K562 (cell line): ENCODE results near the gene VAMP8. TPM values are rescaled to one million over a fixed set of nuclear protein-coding genes. Genes with fewer than 3 reads are reported as not detected.
A peak's percentile ranks its signal among the peaks of the same experiment; 100 is the strongest.

Experiments used
- ATF3 ChIP-seq, 2 experiments: fragments of 450-650 bp in 1 of 2; sonication (generic) in 1 of 2; formaldehyde crosslinking in 1 of 2; IDR thresholded peaks in 1 of 2; conservative IDR thresholded peaks in 1 of 2; 2 replicates each; pipeline versions ENCODE4 v1.6.1 to v1.8.1; 2016 to 2023; ENCODE audit warnings: mild to moderate bottlenecking in 2 of 2, moderate library complexity in 2 of 2, inconsistent platforms in 1 of 2, missing genetic modification reagents in 1 of 2
- CHD2 ChIP-seq: IDR thresholded peaks from 2 replicates; pipeline ENCODE4 v1.6.1; 2011; ENCODE audit warnings: low read depth, low read length
- FOXK2 ChIP-seq, 2 experiments: fragments of 450-650 bp; IDR thresholded peaks in 1 of 2; conservative IDR thresholded peaks in 1 of 2; 2 replicates each; pipeline ENCODE4 v1.6.1; 2016; ENCODE audit warnings: low read depth in 2 of 2, mild to moderate bottlenecking in 1 of 2
- GATAD2B ChIP-seq: fragments of 450-650 bp; IDR thresholded peaks from 2 replicates; pipeline ENCODE4 v1.6.1; 2017; ENCODE audit warnings: mild to moderate bottlenecking, borderline replicate concordance
- MLLT1 ChIP-seq, 2 experiments: fragments of 450-650 bp; IDR thresholded peaks; 2 replicates each; pipeline ENCODE4 v1.6.1; 2016
- RAD21 ChIP-seq, 2 experiments: fragments of 250-450 bp in 1 of 2; fragments of 450-650 bp in 1 of 2; sonication (Bioruptor Pico) in 1 of 2; formaldehyde crosslinking in 1 of 2; IDR thresholded peaks in 1 of 2; conservative IDR thresholded peaks in 1 of 2; 2 replicates each; pipeline versions ENCODE4 v1.4.0 to v1.8.0; 2020 to 2022; ENCODE audit warnings: mild to moderate bottlenecking in 2 of 2, moderate library complexity in 1 of 2
- ZBTB40 ChIP-seq, 2 experiments: fragments of 450-650 bp in 1 of 2; sonication (generic) in 1 of 2; formaldehyde crosslinking in 1 of 2; IDR thresholded peaks; 2 replicates each; pipeline versions ENCODE4 v1.7.1 to v1.9.0; 2016 to 2022; ENCODE audit warnings: inconsistent platforms in 1 of 2, mild to moderate bottlenecking in 1 of 2, missing genetic modification reagents in 1 of 2
- ZBTB49 ChIP-seq: sonication (generic); formaldehyde crosslinking; IDR thresholded peaks from 2 replicates; pipeline ENCODE4 v1.8.0; 2022; ENCODE audit warnings: missing genetic modification reagents, mild to moderate bottlenecking, borderline replicate concordance
- ZNF311 ChIP-seq: fragments of 250-450 bp; sonication (Bioruptor Pico); IDR thresholded peaks from 2 replicates; pipeline ENCODE4 v1.4.0; 2020; ENCODE audit warnings: mild to moderate bottlenecking, moderate library complexity
- polyA plus RNA-seq, 8 experiments: library from polyadenylated mRNA; depleted of rRNA in 4 of 8; stranded (reverse) in 5 of 8; unstranded in 3 of 8; fragments of >200 nt; fragmentation: Nextera tagmentation in 2 of 8; fragmentation: Illumina TruSeq in 1 of 8; extraction: Ambion mirVana in 2 of 8; extraction: Trizol in 1 of 8; gene quantifications; 2 replicates each; pipeline versions ENCODE4 v1.2.1 to v1.2.3, GENCODE V29; 2011 to 2014; ENCODE audit warnings: inconsistent platforms in 1 of 8, missing spikeins in 1 of 8
- total RNA-seq, 7 experiments: library from RNA; depleted of rRNA in 6 of 7; stranded (reverse); fragments of >200 nt in 6 of 7; fragmentation: Illumina TruSeq in 2 of 7; extraction: Trizol in 2 of 7; gene quantifications; 2 replicates each; pipeline versions ENCODE4 v1.2.1 to v1.2.3, GENCODE V29; 2011 to 2021; ENCODE audit warnings: low replicate concordance in 1 of 7

Gene VAMP8
- total and polyA plus RNA-seq, 9 of the 15 experiments (the other 6 are each of a cell fraction or from before 2014, with no cell fraction given), result 107 to 571 (median 248) TPM

- TF ChIP-seq ZBTB40 (IDR thresholded peaks at IDR 0.05) (no peak), ZBTB40 (CRISPR knock-in tag; IDR thresholded peaks at IDR 0.05) (no peak), ATF3 (IDR thresholded peaks at IDR 0.05) (peak; percentile 31; the same call in 1 of the 2 replicates), ATF3 (CRISPR knock-in tag; conservative IDR thresholded peaks at IDR 0.05) (no peak), MLLT1 (IDR thresholded peaks at IDR 0.05) (0 out of 4 replicates have a peak, but pooled peaks of 1 of the 2 experiments have one; percentile 16), ZNF311 (CRISPR knock-in tag) (no peak), CHD2 (no peak), GATAD2B (0 out of 2 replicates have a peak, but pooled peaks have one; percentile 22), RAD21 (CRISPR knock-in tag; conservative IDR thresholded peaks at IDR 0.05 in 1 of 2, IDR thresholded peaks at IDR 0.05 in 1 of 2) (peak; percentile 97 to 98), ZBTB49 (CRISPR knock-in tag) (no peak), FOXK2 (conservative IDR thresholded peaks at IDR 0.05 in 1 of 2, IDR thresholded peaks at IDR 0.05 in 1 of 2; ENCODE audit: low read depth in 2 of 2) (peak; percentile 31 to 33; a peak in 1 of 4 replicates)
Measured at GRCh38 chr2:85551698-85552678, 25.4 kb upstream of the VAMP8 start (continued).
